ENCODE measurements around the gene ERGIC1. TPM values are rescaled to one million over a fixed set of nuclear protein-coding genes. Genes with fewer than 3 reads are reported as not detected.

ERGIC1 gene
- polyA plus RNA-seq, 1 donor from 2014 or later, result 59.1 TPM

Small RNA genes lying within 50 kb of the gene (small RNA-seq; reads per million reads assigned to genes)
- 0 reads per million in 3 experiments for gene AC022217.4

Other genes with a start within 250 kb of the ERGIC1 start
- 12.7 and 15.7 TPM in 2 replicates for gene NEURL1B, start 193.0 kb upstream of the ERGIC1 start, polyA plus RNA-seq
- 48.3 and 52.9 TPM in 2 replicates for gene DUSP1, start 63.1 kb upstream of the ERGIC1 start, polyA plus RNA-seq
- 149 and 162 TPM in 2 replicates for gene RPL26L1, start 125.2 kb downstream of the ERGIC1 start, polyA plus RNA-seq
- gene ATP6V0E1, start 149.5 kb downstream of the ERGIC1 start, polyA plus RNA-seq, result 53.0 and 53.7 TPM in 2 replicates
- gene CREBRF, start 222.1 kb downstream of the ERGIC1 start, polyA plus RNA-seq, result 7.9 and 9.3 TPM in 2 replicates